SK-N-SH treated with all-trans-retinoic acid at 6 μM for 48 hours (cell line): ENCODE results near the gene SGSM1.

ENCODE experiments used
- ATAC-seq: fragments of 200-7000 bp; cut with Tn5 transposase; 3 replicates; pipeline ENCODE4 v1.9.1; 2020; ENCODE audit warnings: mild to moderate bottlenecking, moderate library complexity
- ARNTL ChIP-seq: fragments of 450-650 bp; formaldehyde crosslinking; IDR thresholded peaks from 2 replicates; pipeline ENCODE4 v1.5.0; 2020; ENCODE audit warnings: low read depth, mild to moderate bottlenecking, moderate library complexity, borderline replicate concordance
- BACH2 ChIP-seq: fragments of 250-450 bp; sonication (Bioruptor Pico); IDR thresholded peaks from 2 replicates; pipeline ENCODE4 v1.9.0; 2021; ENCODE audit warnings: mild to moderate bottlenecking, borderline replicate concordance
- CSDC2 ChIP-seq: fragments of 250-450 bp; sonication (Bioruptor Pico); IDR thresholded peaks from 2 replicates; pipeline ENCODE4 v1.5.0; 2020; ENCODE audit warnings: mild to moderate bottlenecking, moderate library complexity
- ESRRG ChIP-seq: fragments of 250-450 bp; sonication (Bioruptor Pico); IDR thresholded peaks from 2 replicates; pipeline ENCODE4 v1.6.1; 2021; ENCODE audit warnings: mild to moderate bottlenecking
- GLIS3 ChIP-seq: fragments of 250-450 bp; sonication (Bioruptor Pico); IDR thresholded peaks from 2 replicates; pipeline ENCODE4 v1.5.0; 2020; ENCODE audit warnings: mild to moderate bottlenecking, moderate library complexity
- ISL1 ChIP-seq: fragments of 250-450 bp; sonication (Bioruptor Pico); IDR thresholded peaks from 2 replicates; pipeline ENCODE4 v2.1.2; 2022; ENCODE audit warnings: mild to moderate bottlenecking, moderate library complexity
- RARB ChIP-seq: fragments of 250-450 bp; sonication (Bioruptor Pico); IDR thresholded peaks from 2 replicates; pipeline ENCODE4 v1.8.0; 2021; ENCODE audit warnings: mild to moderate bottlenecking, moderate library complexity
- SNAI2 ChIP-seq: fragments of 250-450 bp; sonication (Bioruptor Pico); IDR thresholded peaks from 2 replicates; pipeline ENCODE4 v1.5.0; 2020; ENCODE audit warnings: mild to moderate bottlenecking, moderate library complexity
- TCF4 ChIP-seq: fragments of 250-450 bp; sonication (Bioruptor Pico); IDR thresholded peaks from 2 replicates; pipeline ENCODE4 v1.8.0; 2021; ENCODE audit warnings: mild to moderate bottlenecking, moderate library complexity, borderline replicate concordance
- TOX ChIP-seq: fragments of 250-450 bp; sonication (Bioruptor Pico); IDR thresholded peaks from 2 replicates; pipeline ENCODE4 v1.8.0; 2021; ENCODE audit warnings: mild to moderate bottlenecking, moderate library complexity, borderline replicate concordance
- ZFP3 ChIP-seq: fragments of 250-450 bp; sonication (Bioruptor Pico); IDR thresholded peaks from 2 replicates; pipeline ENCODE4 v1.5.0; 2020; ENCODE audit warnings: mild to moderate bottlenecking, moderate library complexity
- ZFP30 ChIP-seq: fragments of 450-650 bp; formaldehyde crosslinking; IDR thresholded peaks from 2 replicates; pipeline ENCODE4 v1.5.0; 2022; ENCODE audit warnings: mild to moderate bottlenecking, moderate library complexity
- ZNF565 ChIP-seq: fragments of 450-650 bp; formaldehyde crosslinking; conservative IDR thresholded peaks from 2 replicates; pipeline ENCODE4 v1.5.0; 2020; ENCODE audit warnings: low read depth, mild to moderate bottlenecking, moderate library complexity
- ZNF70 ChIP-seq: fragments of 450-650 bp; formaldehyde crosslinking; IDR thresholded peaks from 2 replicates; pipeline ENCODE4 v1.5.0; 2020; ENCODE audit warnings: mild to moderate bottlenecking, moderate library complexity
- ZNF8 ChIP-seq: fragments of 450-650 bp; formaldehyde crosslinking; IDR thresholded peaks from 2 replicates; pipeline ENCODE4 v1.5.0; 2020; ENCODE audit warnings: mild to moderate bottlenecking, moderate library complexity
- TF ChIP-seq, protein P1 (sequence below): fragments of 250-450 bp; sonication (Bioruptor Pico); IDR thresholded peaks from 2 replicates; pipeline ENCODE4 v1.8.0; 2020; ENCODE audit warnings: mild to moderate bottlenecking, moderate library complexity, borderline replicate concordance
- TF ChIP-seq, protein P2 (sequence below): fragments of 250-450 bp; sonication (Bioruptor Pico); IDR thresholded peaks from 2 replicates; pipeline ENCODE4 v1.5.1; 2020; ENCODE audit warnings: low read depth, mild to moderate bottlenecking, moderate library complexity
- TF ChIP-seq, protein P3 (sequence below): fragments of 250-450 bp; sonication (Bioruptor Pico); IDR thresholded peaks from 2 replicates; pipeline ENCODE4 v1.8.0; 2021; ENCODE audit warnings: low read depth, mild to moderate bottlenecking, moderate library complexity, borderline replicate concordance
- TF ChIP-seq, protein P4 (sequence below): fragments of 250-450 bp; sonication (Bioruptor Pico); IDR thresholded peaks from 2 replicates; pipeline ENCODE4 v1.5.0; 2020; ENCODE audit warnings: mild to moderate bottlenecking, moderate library complexity

SGSM1 gene

DNA sequence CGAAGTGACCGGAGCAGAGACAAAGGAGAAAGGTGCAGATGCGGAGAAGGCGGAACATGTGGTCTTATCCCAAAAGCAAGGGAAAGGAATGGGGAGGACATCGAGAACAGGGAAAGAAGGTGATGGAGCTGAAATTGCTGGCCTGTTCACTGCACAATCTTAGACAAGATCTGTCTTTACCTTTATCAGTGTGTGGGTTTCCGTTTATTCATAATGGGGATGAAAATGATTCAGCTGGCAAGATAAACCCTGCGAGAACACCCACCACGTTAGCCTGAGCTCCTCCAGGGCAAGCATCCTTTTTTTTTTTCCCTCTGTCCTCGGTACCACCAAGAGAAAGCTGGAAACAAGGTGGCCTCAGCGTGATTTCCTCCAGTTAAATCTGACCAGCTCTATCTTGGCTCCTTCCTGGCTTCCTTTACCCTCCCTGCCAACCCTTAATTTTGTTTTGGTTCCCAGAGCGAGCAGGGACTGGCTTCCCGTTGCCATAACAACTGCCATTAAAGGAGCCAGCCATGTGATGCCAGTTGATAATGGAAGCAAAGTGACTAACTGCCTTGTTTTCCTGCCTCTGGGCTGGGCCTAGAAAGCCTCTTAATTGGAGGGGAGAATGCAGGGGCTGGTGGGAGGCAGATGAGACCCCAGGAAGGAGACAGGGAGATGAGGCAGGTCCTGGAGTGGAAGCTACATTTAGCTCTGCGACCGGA lies 4.2 kb downstream of the SGSM1 start:
- peak; percentile 100 for TF ChIP-seq ZNF70
- TF ChIP-seq, protein P1, sequence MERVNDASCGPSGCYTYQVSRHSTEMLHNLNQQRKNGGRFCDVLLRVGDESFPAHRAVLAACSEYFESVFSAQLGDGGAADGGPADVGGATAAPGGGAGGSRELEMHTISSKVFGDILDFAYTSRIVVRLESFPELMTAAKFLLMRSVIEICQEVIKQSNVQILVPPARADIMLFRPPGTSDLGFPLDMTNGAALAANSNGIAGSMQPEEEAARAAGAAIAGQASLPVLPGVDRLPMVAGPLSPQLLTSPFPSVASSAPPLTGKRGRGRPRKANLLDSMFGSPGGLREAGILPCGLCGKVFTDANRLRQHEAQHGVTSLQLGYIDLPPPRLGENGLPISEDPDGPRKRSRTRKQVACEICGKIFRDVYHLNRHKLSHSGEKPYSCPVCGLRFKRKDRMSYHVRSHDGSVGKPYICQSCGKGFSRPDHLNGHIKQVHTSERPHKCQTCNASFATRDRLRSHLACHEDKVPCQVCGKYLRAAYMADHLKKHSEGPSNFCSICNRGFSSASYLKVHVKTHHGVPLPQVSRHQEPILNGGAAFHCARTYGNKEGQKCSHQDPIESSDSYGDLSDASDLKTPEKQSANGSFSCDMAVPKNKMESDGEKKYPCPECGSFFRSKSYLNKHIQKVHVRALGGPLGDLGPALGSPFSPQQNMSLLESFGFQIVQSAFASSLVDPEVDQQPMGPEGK: no peak
- no peak for ATAC-seq

DNA sequence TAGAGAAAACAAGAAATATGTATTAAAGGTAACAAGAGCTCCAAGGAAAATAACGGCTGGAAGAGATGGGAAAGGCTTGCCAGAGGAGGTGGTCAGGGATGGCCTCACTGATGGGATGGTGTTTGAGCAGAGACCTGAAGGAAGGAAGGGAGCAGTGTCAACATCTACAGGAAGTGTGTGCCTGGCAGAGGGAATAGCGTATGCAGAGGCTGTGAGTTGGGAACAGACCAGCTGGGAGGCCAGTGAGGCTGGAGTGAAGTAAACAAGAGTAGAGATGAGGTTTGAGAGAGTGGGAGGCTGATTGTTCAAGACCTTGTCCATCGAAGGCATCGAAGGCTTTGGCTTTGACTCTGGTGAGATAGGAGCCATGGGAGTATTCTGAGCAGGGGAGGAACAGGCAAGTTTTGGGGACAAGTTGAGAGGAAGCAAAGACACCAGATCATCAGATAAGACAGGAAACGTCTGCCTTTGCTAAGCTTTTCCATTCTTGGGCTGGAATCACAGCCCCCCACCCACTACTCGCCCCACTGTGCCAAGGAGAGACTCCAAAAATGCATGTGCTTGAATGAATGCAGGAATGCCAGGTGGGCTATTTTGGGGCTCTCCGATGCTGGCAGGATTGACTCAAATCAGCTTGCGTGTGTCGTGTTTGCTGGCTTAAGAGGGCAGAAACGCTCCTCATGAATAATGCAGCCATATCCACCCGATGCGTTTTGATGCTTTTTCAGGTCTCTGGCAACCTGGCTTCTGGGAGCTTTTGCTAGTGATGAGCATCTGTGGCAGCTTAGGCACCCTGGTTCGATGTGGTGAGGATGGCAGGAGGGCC lies 7.2 kb downstream of the SGSM1 start:
- ATAC-seq: no peak
- TF ChIP-seq ZNF565 (no peak), TOX (CRISPR knock-in tag) (no peak), ZFP30 (CRISPR knock-in tag) (no peak), ARNTL (CRISPR knock-in tag) (no peak)
- TF ChIP-seq, protein P2, sequence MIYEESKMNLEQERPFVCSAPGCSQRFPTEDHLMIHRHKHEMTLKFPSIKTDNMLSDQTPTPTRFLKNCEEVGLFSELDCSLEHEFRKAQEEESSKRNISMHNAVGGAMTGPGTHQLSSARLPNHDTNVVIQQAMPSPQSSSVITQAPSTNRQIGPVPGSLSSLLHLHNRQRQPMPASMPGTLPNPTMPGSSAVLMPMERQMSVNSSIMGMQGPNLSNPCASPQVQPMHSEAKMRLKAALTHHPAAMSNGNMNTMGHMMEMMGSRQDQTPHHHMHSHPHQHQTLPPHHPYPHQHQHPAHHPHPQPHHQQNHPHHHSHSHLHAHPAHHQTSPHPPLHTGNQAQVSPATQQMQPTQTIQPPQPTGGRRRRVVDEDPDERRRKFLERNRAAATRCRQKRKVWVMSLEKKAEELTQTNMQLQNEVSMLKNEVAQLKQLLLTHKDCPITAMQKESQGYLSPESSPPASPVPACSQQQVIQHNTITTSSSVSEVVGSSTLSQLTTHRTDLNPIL: no peak
- TF ChIP-seq, protein P3, sequence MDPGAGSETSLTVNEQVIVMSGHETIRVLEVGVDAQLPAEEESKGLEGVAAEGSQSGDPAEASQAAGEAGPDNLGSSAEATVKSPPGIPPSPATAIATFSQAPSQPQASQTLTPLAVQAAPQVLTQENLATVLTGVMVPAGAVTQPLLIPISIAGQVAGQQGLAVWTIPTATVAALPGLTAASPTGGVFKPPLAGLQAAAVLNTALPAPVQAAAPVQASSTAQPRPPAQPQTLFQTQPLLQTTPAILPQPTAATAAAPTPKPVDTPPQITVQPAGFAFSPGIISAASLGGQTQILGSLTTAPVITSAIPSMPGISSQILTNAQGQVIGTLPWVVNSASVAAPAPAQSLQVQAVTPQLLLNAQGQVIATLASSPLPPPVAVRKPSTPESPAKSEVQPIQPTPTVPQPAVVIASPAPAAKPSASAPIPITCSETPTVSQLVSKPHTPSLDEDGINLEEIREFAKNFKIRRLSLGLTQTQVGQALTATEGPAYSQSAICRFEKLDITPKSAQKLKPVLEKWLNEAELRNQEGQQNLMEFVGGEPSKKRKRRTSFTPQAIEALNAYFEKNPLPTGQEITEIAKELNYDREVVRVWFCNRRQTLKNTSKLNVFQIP (CRISPR knock-in tag): no peak

DNA sequence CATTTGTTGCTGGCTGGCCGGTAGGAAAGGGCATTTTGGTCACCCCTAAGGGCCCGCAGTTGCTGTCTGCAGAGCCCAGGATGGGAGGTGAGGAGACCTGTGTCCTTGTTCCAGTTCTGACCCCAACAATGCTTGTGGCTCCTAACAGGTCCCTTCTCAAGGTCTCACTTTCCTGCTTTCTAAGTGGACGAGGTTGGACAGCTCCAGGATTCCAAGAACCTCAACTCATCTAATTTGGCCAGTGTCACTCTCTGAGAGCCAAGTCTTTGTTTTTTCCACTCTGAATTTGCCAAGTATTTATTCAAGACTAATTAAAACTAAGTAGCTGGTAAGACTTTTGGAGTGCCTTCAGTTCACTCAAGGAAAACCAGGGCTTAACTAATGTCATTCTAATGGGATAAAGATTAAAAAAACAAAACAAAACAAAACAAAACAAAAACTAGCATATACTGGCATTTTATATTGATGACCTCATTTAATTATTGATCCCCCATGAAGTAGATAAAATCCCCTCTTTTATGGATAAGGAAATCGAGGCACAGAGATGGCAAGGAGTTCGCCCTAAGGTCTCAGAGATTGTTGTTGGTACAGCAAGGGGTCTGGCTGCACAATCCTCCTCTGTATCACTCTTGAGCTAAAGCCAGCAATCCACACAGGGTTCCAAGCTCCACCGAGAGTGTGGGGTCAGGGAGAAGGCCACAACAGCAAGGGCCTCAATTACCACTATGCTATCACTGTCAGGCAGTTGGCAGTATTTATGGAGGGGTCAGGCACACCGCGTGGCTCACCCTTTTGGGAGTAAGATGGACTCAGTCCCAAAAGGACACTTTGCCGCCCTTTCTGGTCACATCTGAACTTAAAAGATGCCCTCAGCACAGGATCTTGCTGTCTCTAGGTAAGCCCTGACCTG lies 8.1 kb downstream of the SGSM1 start:
- no peak for TF ChIP-seq RARB (CRISPR knock-in tag)
- TF ChIP-seq, protein P2: no peak
- TF ChIP-seq SNAI2 (CRISPR knock-in tag): no peak
- no peak for TF ChIP-seq ISL1 (CRISPR knock-in tag)
- no peak for TF ChIP-seq GLIS3 (CRISPR knock-in tag)
- no peak for ATAC-seq

DNA sequence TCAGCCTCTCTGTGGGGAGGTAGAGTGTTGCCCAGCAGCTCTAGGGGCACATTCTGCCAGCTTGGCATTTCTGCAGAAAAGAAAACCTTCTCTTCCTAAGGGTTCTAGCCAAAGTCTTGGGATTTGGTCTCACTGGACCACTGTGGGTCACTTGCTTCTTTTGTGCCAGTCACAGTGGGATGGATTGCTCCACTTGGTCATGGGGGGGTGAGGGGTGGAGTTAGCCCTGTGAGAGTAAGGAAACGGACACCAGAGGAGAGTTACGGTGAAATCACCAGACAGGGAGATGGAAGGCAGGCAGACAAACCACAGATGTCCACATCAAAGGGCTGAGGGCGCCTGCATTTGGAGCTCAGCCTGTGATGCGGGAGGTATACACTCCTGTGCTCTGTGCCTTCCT lies 10.8 kb downstream of the SGSM1 start:
- no peak for TF ChIP-seq BACH2 (CRISPR knock-in tag)
- peak; percentile 59; the same call in 1 of the 2 replicates for TF ChIP-seq TCF4 (CRISPR knock-in tag)
- no peak for ATAC-seq

DNA sequence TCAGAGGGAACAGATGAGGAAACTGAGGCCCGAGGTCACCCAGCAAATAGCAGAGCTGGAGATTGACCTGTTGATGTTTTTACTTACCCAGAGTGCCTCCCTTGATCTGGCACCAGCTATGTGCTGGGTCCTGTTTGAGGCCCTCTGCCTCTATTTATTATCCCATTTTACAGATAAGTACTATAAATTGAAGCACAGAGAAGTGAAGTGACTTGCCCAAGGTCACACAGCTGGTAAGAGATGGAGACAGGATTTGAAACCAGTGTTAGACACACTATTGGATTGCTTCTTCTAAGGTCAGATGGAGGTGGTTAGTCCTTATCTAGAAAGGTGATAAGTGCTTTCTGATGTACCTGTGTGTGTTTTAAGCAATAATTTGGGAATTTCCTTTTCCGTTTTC lies 13.5 kb downstream of the SGSM1 start:
- no peak for ATAC-seq
- TF ChIP-seq, protein P3 (CRISPR knock-in tag): no peak
- TF ChIP-seq ZNF8 (CRISPR knock-in tag) (no peak), RARB (CRISPR knock-in tag) (no peak), CSDC2 (CRISPR knock-in tag) (no peak), ZFP3 (CRISPR knock-in tag) (no peak), TCF4 (CRISPR knock-in tag) (no peak), ISL1 (CRISPR knock-in tag) (no peak), ESRRG (CRISPR knock-in tag) (no peak)
- TF ChIP-seq, protein P1: no peak
- TF ChIP-seq, protein P4, sequence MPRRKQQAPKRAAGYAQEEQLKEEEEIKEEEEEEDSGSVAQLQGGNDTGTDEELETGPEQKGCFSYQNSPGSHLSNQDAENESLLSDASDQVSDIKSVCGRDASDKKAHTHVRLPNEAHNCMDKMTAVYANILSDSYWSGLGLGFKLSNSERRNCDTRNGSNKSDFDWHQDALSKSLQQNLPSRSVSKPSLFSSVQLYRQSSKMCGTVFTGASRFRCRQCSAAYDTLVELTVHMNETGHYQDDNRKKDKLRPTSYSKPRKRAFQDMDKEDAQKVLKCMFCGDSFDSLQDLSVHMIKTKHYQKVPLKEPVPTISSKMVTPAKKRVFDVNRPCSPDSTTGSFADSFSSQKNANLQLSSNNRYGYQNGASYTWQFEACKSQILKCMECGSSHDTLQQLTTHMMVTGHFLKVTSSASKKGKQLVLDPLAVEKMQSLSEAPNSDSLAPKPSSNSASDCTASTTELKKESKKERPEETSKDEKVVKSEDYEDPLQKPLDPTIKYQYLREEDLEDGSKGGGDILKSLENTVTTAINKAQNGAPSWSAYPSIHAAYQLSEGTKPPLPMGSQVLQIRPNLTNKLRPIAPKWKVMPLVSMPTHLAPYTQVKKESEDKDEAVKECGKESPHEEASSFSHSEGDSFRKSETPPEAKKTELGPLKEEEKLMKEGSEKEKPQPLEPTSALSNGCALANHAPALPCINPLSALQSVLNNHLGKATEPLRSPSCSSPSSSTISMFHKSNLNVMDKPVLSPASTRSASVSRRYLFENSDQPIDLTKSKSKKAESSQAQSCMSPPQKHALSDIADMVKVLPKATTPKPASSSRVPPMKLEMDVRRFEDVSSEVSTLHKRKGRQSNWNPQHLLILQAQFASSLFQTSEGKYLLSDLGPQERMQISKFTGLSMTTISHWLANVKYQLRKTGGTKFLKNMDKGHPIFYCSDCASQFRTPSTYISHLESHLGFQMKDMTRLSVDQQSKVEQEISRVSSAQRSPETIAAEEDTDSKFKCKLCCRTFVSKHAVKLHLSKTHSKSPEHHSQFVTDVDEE (CRISPR knock-in tag): no peak
